HepG2 (cell line): ENCODE data around the gene GOLGA3. TPM values are rescaled to one million over a fixed set of nuclear protein-coding genes. Genes with fewer than 3 reads are reported as not detected.

Experiments used
- ATAC-seq: fragments of 200-7000 bp; cut with Tn5 transposase; 3 replicates; pipeline ENCODE4 v1.9.1; 2020; ENCODE audit warnings: mild to moderate bottlenecking, moderate library complexity
- BruUV-seq: library from RNA; stranded (reverse); fragments of 400-500 nt; replicated peaks from 2 replicates; lab custom pipeline; 2021; lab: Mats Ljungman, UMichigan
- CTCF ChIA-PET: fragments of 300-600 bp; formaldehyde crosslinking; extraction: SDS; loops from one replicate; lab custom pipeline; 2021; ENCODE audit warnings: low total read pairs, inconsistent platforms, low intra/inter-chr PET ratio; lab: Yijun Ruan, JAX
- POLR2A ChIA-PET: fragments of 350-600 bp; sonication (Branson Sonifier 250); formaldehyde crosslinking; loops from one replicate; lab custom pipeline; 2020; ENCODE audit warnings: antibody characterized with exemption, inconsistent platforms; lab: Yijun Ruan, JAX
- DNase-seq: peaks from one replicate; pipeline ENCODE4 v3.0.0-alpha.2; 2015; ENCODE audit warnings: low spot score
- FAIRE-seq: peaks from 3 replicates; lab custom pipeline; 2011; peaks lifted over from hg19 to GRCh38; lab: Jason Lieb, UNC
- H2AFZ ChIP-seq: one replicate; pipeline ENCODE4 v1.6.1; 2011; ENCODE audit warnings: low read length, inconsistent platforms
- H3K27ac ChIP-seq: fragments of 300-600 bp; 3 replicates; pipeline ENCODE4 v1.8.0; 2011; ENCODE audit warnings: mixed run types, mild to moderate bottlenecking, mixed read lengths, low read length, inconsistent platforms; ENCODE audit not compliant: insufficient read depth; ENCODE audit errors: extremely low read length
- H3K27me3 ChIP-seq, 2 experiments: fragments of 200-600 bp in 1 of 2; 2 replicates in 1 of 2; 3 replicates in 1 of 2; pipeline versions ENCODE4 v1.6.0 to v1.8.0; 2011; ENCODE audit warnings: low read length in 2 of 2, mild to moderate bottlenecking in 2 of 2, moderate library complexity in 2 of 2, inconsistent platforms in 1 of 2; ENCODE audit not compliant: insufficient read depth in 2 of 2, control insufficient read depth in 1 of 2
- H3K36me3 ChIP-seq, 2 experiments: fragments of 200-600 bp in 1 of 2; replicated peaks in 1 of 2; 2 replicates in 1 of 2; 3 replicates in 1 of 2; pipeline versions ENCODE4 v1.5.1 to v1.8.0; 2011; ENCODE audit warnings: low read length in 2 of 2, inconsistent platforms in 1 of 2; ENCODE audit not compliant: insufficient read depth in 2 of 2, control insufficient read depth in 1 of 2
- H3K4me1 ChIP-seq: 2 replicates; pipeline ENCODE4 v1.5.1; 2012; ENCODE audit warnings: low read length, inconsistent platforms; ENCODE audit not compliant: insufficient read depth
- H3K4me2 ChIP-seq: 2 replicates; pipeline ENCODE4 v1.6.0; 2011; ENCODE audit warnings: low read depth, low read length, inconsistent platforms
- H3K4me3 ChIP-seq, 3 experiments: fragments of 200-600 bp in 1 of 3; sonication (generic), shearing (Covaris generic) in 1 of 3; replicated peaks in 1 of 3; 2 replicates each; pipeline ENCODE4 v1.5.1; 2011 to 2016; ENCODE audit warnings: low read length in 3 of 3, inconsistent platforms in 2 of 3, low read depth in 2 of 3, mild to moderate bottlenecking in 2 of 3, control low read depth in 1 of 3, mixed read lengths in 1 of 3; ENCODE audit not compliant: insufficient read depth in 1 of 3
- H3K79me2 ChIP-seq: one replicate; pipeline ENCODE4 v1.6.1; 2011; ENCODE audit warnings: low read length, inconsistent platforms; ENCODE audit not compliant: insufficient read depth
- H3K9ac ChIP-seq: 2 replicates; pipeline ENCODE4 v1.6.0; 2011; ENCODE audit warnings: mild to moderate bottlenecking, low read depth, low read length, inconsistent platforms; ENCODE audit not compliant: insufficient read depth
- H3K9me3 ChIP-seq: 2 replicates; pipeline ENCODE4 v1.5.1; 2012; ENCODE audit warnings: mild to moderate bottlenecking, low read length
- H4K20me1 ChIP-seq: 2 replicates; pipeline ENCODE4 v1.6.0; 2011; ENCODE audit warnings: inconsistent platforms, mild to moderate bottlenecking, low read length, moderate library complexity; ENCODE audit not compliant: insufficient read depth
- EP300 ChIP-seq, 3 experiments: sonication (generic) in 1 of 3; formaldehyde crosslinking in 1 of 3; IDR thresholded peaks; 2 replicates each; pipeline versions ENCODE4 v1.5.1 to v1.6.1; 2011 to 2020; ENCODE audit warnings: low read depth in 2 of 3, low read length in 2 of 3, borderline replicate concordance in 1 of 3, improper control_type of control experiment in 1 of 3, mild to moderate bottlenecking in 1 of 3, missing genetic modification reagents in 1 of 3, moderate library complexity in 1 of 3
- REPIN1 ChIP-seq: sonication (generic); formaldehyde crosslinking; IDR thresholded peaks from 2 replicates; pipeline ENCODE4 v1.8.0; 2022; ENCODE audit warnings: missing genetic modification reagents, low read depth, mild to moderate bottlenecking, borderline replicate concordance
- ZNF12 ChIP-seq: sonication (generic); formaldehyde crosslinking; IDR thresholded peaks from 2 replicates; pipeline ENCODE4 v1.5.0; 2020; ENCODE audit warnings: missing genetic modification reagents
- ZNF230 ChIP-seq: sonication (generic); formaldehyde crosslinking; IDR thresholded peaks from 2 replicates; pipeline ENCODE4 v1.4.0; 2020; ENCODE audit warnings: mild to moderate bottlenecking, missing genetic modification reagents
- ZNF7 ChIP-seq: IDR thresholded peaks from 2 replicates; pipeline ENCODE4 v1.6.1; 2016; ENCODE audit warnings: missing biosample characterization, missing genetic modification reagents
- ZSCAN22 ChIP-seq: sonication (generic); formaldehyde crosslinking; IDR thresholded peaks from 2 replicates; pipeline ENCODE4 v1.4.0; 2020; ENCODE audit warnings: mild to moderate bottlenecking, missing genetic modification reagents
- WGBS: methylation state at CpG from one replicate; pipeline ENCODE4 v1.1.6; 2017; ENCODE audit warnings: low lambda C conversion rate; 5-methylcytosine and 5-hydroxymethylcytosine counted together
- in situ Hi-C: cut with HindIII; loops from 2 replicates; pipeline ENCODE4 v1.10.0; 2017; ENCODE audit warnings: low pct_unique_long_range_greater_than_20kb; ENCODE audit not compliant: extremely low pct_ligation_motif_present
- intact Hi-C: fragments of 100-400 bp; cut with micrococcal nuclease; formaldehyde crosslinking; loops from one replicate; pipeline ENCODE4 v1.10.0; 2022; ENCODE audit not compliant: unreplicated experiment
- polyA plus RNA-seq, 8 experiments: library from polyadenylated mRNA; depleted of rRNA in 3 of 8; stranded (reverse) in 7 of 8; unstranded in 1 of 8; fragments of >200 nt; fragmentation: Illumina TruSeq in 4 of 8; extraction: Trizol in 4 of 8; gene quantifications; 2 replicates each; pipeline versions ENCODE4 v1.2.1 to v1.2.3, GENCODE V29; 2011 to 2016; ENCODE audit warnings: low read depth in 4 of 8, missing spikeins in 1 of 8, mixed read lengths in 1 of 8; ENCODE audit not compliant: insufficient read depth in 1 of 8
- total RNA-seq, 5 experiments: library from RNA; depleted of rRNA; stranded (reverse); fragments of >200 nt; fragmentation: Illumina TruSeq; extraction: Trizol; gene quantifications; 2 replicates each; pipeline ENCODE4 v1.2.3, GENCODE V29; 2016; ENCODE audit warnings: low read depth in 1 of 5
- TF ChIP-seq, protein P1 (sequence below): sonication (generic); formaldehyde crosslinking; IDR thresholded peaks from 2 replicates; pipeline ENCODE4 v1.5.0; 2020; ENCODE audit warnings: missing genetic modification reagents
- TF ChIP-seq, protein P2 (sequence below): sonication (generic); formaldehyde crosslinking; IDR thresholded peaks from 2 replicates; pipeline ENCODE4 v1.4.0; 2020; ENCODE audit warnings: missing genetic modification reagents, borderline replicate concordance

The GOLGA3 gene
- total and polyA plus RNA-seq, 2 of the 13 experiments (the other 11 are each of a cell fraction or from before 2014, with no cell fraction given): 22.0 to 43.0 TPM

DNA sequence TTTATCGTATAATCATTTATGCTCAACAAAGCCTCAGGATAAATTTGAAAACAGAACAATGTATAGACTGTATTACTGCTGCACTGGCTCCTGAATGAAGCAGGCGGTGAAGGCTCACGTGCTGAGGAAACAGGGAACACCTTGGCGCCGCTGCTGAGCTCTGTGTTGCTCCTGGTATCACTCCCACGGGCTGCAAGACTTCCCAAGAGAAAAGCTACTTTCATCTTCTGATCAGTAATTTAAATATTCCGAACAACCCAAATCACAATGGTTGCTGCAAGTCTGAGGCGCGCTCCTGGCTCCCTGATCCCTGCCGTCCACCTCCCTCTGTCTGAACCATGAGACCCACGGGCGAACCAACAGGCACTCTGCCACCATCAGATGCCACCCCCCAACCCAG is 102.3 kb downstream of the GOLGA3 start:
- Histone ChIP-seq H3K4me1 (no peaks in the 10 kb centered on the region), H3K9ac (no peak overlapping the region), H3K4me3 (no peak overlapping the region), H2AFZ (no peak overlapping the region), H3K4me2 (no peak overlapping the region), H3K27ac (no peak overlapping the region), H3K9me3 (no peaks in the 10 kb centered on the region), H4K20me1 (no peaks in the 10 kb centered on the region), H3K79me2 (no peaks in the 10 kb centered on the region), H3K27me3 (no peaks in the 10 kb centered on the region), H3K36me3 (peaks cover 18 to 69% of the 10 kb centered on the region in 2 experiments; a peak in 4 of 5 replicates)
- ATAC-seq (no peak), DNase-seq (no peak), FAIRE-seq (no peak)
- ChIA-PET POLR2A (no interaction called here), CTCF (no interaction called here)
- in situ Hi-C loops (no loop called here), intact Hi-C loops (no loop called here)
- BruUV-seq: no TSS peak
- no peak for TF ChIP-seq EP300 (IDR thresholded peaks at IDR 0.05; ENCODE audit: low read depth in 2 of 2, low read length in 2 of 2)
- no peak for TF ChIP-seq EP300 (CRISPR knock-in tag; IDR thresholded peaks at IDR 0.05; ENCODE audit: borderline replicate concordance)
- TF ChIP-seq ZNF7: no peak
- TF ChIP-seq, protein P1, sequence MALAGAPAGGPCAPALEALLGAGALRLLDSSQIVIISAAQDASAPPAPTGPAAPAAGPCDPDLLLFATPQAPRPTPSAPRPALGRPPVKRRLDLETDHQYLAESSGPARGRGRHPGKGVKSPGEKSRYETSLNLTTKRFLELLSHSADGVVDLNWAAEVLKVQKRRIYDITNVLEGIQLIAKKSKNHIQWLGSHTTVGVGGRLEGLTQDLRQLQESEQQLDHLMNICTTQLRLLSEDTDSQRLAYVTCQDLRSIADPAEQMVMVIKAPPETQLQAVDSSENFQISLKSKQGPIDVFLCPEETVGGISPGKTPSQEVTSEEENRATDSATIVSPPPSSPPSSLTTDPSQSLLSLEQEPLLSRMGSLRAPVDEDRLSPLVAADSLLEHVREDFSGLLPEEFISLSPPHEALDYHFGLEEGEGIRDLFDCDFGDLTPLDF: no peak
- TF ChIP-seq, protein P2, sequence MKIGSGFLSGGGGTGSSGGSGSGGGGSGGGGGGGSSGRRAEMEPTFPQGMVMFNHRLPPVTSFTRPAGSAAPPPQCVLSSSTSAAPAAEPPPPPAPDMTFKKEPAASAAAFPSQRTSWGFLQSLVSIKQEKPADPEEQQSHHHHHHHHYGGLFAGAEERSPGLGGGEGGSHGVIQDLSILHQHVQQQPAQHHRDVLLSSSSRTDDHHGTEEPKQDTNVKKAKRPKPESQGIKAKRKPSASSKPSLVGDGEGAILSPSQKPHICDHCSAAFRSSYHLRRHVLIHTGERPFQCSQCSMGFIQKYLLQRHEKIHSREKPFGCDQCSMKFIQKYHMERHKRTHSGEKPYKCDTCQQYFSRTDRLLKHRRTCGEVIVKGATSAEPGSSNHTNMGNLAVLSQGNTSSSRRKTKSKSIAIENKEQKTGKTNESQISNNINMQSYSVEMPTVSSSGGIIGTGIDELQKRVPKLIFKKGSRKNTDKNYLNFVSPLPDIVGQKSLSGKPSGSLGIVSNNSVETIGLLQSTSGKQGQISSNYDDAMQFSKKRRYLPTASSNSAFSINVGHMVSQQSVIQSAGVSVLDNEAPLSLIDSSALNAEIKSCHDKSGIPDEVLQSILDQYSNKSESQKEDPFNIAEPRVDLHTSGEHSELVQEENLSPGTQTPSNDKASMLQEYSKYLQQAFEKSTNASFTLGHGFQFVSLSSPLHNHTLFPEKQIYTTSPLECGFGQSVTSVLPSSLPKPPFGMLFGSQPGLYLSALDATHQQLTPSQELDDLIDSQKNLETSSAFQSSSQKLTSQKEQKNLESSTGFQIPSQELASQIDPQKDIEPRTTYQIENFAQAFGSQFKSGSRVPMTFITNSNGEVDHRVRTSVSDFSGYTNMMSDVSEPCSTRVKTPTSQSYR: no peak
- TF ChIP-seq ZNF230 (CRISPR knock-in tag): no peak
- no peak for TF ChIP-seq ZSCAN22 (CRISPR knock-in tag)
- no peak for TF ChIP-seq REPIN1 (CRISPR knock-in tag)
- no peak for TF ChIP-seq ZNF12 (CRISPR knock-in tag)
- WGBS: 97% methylated on average over 12 of the region's 12 CpGs
